NCI-H2227 (cell line): ENCODE results near the gene MLN.

Experiments
- DNase-seq: peaks from one replicate; lab custom pipeline; 2025; ENCODE audit not compliant: unreplicated experiment; lab: John Stamatoyannopoulos, UW

MLN gene

DNA sequence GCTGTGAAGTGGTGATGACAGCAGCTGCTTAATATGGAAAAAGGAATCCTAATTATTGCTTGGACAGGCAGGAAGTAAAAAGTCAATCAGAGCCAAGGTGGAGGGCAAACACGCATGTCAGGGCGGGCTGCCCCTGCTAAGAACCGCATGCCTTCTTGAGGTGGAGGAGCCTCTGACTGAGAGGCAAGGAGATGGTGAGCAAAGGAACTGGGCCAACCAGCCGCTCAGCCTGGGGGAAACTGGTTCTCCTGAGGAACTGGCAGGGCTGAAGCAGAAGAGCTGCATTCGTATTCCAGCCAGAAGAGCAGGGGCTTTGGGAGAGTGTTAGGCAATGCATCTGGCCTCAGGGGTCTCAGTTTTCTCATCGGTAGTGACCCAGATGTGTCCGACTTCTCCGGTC is 13.1 kb upstream of the MLN start:
- DNase-seq, result no peak

DNA sequence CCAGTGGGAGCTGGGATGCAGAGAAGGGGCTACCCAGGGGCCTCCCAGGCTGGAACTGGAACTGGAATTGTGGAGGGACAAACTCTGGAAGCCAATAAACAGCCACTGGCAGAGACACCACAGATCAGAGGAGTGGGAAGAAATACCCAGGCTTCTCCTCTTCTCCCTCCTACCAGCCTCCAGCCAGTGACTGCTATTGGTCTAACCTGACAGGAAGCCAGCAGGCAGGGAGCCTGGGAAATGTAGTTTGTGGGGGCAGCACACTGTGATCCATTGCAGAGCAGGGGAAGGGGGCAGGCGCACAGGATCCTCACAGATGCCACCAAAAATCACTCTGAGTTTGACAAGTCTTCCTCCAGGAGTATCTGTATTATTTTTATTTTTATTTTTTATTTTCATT is 12.1 kb upstream of the MLN start:
- DNase-seq, result peak; percentile 63

DNA sequence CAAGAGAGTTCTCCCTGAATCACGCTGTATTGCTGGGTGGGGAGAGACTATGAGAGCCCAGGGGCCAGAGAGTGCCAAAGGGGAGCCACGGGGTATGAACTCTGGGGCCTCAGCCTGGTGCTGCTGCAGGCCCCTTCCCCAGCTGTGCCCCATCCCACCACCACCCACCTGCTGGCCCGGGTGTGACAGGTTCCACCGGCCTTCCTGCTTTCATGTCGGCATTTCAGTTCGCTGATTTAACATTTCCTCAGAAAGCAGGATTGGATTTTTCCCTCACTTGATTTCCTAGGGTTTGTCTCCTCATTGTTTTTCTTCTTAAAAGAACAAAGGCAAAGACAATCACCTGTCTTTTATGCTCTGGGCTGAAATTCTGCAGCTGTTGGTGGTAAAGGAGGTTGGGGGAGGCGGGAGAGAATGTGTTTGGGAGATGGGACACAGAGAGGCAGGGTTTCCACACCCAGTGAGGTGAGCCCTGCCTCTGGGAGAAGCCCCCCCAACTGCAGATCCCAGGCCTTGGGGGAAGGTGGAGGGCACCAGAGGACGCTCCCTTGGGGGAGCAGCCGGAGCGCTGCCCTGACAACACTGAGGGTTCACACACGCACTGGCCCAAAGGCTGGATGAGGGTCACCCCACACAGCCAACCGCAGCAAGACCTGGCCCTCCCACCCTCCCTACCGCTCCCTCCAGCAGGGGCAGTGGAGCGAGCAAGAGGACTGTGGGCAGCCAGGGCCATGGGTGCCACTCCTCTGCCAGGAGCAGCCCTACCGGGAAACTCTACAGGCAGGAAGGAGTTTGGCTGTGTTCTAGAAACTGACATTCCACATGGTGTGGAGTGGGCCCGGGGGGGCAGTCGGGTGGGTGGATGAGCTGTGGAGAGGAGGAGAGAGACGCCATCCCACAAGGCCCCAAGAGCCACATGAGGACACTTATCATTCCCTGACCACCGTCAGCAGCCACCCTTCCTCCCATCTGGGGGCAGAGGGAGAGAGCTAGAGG is 10.5 kb upstream of the MLN start:
- no peak for DNase-seq

DNA sequence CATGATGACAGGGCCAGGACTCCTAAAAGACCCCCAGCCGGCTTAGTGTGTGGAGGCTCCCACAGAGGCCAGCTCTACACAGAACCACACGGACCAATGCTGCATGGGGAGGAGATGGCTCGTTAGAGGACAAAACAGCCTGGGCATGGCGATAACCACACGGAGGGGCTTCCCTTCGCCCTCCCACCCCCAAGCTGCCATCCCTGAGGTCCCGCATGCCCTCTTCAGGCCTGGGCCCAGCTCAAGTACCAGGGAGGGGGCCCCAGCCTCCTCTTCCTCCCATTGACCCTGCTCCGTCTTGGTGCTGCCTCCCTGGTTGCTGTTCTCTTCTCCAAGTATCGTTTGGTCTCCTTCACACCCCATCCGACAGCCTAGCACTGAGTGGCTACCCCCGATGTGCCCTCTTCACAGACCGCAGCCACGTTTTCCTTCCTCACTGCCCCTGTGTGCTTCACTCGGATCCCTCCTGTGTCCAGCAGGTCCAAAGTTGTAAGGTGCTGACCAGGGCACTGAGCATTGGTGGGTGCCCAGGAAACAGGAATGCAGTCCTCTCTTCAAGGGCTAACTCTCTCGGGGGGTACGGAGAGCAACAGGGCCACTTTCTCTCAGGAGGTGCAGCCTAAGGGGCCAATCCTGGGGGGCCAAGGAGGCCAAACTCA is 9.6 kb upstream of the MLN start:
- no peak for DNase-seq

DNA sequence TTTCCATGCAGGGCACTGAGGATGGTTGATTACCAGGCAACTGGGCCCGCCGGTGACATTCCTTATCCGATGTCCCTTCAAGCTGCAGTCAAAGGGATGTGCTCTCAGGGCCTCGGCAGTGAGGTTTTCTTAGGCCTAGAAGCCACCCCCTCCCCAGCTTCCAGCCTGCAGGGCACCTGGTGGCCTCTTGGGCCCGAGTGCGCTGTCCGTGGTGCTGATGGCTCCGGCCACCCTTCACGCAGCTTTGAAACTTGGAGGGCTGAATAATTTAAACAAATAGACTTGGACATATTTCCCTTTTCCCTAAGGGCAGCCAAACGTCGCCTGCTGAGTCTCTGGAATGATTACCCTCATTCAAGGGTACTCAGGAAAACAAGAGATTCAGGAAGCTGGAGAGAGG is 8.9 kb upstream of the MLN start:
- peak; percentile 71 for DNase-seq

DNA sequence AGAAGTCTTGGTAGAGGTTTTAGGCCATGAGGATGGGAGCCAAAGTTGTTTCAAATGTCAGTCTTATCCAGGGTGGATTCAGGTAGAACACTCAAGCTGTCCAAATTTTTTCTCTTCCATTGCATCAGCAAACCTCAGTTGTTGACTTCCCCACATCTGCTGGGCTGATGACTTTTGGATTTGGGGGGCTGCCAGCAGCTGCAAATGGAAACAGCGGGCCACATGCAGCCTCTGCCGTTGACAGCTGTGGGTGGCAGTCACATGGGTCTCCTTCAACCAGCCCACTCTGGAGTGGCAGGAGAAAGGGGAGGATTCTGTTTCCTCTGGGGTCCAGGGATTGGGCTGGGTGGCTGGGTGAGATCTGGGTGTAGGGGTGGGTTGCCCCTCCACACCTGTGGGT is 5.8 kb upstream of the MLN start:
- DNase-seq, result no peak

DNA sequence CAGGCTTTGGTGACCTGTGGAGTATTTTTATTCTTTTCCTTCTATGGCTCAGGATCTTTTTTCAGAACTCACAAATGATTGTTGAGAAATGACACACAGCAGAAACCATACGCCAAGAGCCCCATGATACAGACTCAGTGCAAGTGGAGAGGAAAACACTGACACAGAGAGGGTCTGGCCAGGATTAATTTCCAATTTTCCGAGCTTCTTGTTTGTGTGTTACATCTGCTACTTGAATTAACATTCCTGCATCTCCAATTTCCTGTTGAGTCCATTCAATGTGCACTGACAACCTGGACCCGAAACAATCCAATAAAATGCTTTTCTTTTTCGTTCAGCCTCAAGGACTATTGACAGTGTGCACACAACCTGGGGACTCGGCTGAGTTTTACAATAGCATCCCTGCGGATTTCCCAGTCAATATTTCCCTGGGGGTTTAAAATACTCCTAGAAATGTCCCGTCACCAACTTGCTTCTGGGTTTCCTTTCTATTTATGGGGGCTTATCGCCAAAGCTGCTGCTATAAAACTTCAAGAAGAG is 4.9 kb upstream of the MLN start:
- no peak for DNase-seq

DNA sequence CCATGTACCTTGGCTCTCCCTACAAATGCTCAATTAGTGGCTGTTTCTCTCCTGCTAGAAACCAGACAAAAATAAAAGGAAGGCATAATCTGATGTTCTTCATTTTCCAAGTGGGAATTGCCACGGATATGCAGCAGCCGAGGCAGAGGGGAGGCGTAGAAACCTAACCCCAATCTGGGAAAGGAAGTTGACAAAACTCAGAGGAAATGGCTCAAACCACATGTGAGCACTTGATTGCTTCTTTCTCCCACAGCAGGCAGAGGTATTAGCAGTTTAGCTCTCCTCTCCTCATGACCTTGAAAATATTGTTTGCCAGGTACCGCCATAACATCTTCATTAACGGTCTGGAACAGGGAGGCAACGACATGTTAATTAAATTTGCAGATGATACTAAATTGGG is 3.8 kb upstream of the MLN start:
- DNase-seq, result no peak

DNA sequence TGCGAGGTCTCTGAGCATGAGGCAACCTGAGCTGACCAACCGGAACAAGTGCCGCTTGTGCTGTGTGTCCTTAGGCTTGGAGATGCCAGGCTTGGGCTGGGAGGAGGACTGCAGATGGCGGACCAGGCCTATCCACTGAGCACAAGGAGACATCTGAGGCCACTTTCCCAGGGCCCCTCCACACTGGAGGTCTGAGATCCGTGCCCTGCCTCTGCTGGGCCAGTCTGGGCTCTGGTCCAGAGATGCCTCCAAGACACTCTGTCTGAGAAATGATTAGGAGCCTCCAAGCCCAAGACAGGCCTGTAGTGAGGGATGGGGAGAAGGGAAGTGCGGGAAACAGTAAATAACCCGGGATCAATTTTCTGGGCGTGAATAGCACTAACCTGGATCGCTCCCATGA is 3.0 kb upstream of the MLN start:
- peak; percentile 23 for DNase-seq

DNA sequence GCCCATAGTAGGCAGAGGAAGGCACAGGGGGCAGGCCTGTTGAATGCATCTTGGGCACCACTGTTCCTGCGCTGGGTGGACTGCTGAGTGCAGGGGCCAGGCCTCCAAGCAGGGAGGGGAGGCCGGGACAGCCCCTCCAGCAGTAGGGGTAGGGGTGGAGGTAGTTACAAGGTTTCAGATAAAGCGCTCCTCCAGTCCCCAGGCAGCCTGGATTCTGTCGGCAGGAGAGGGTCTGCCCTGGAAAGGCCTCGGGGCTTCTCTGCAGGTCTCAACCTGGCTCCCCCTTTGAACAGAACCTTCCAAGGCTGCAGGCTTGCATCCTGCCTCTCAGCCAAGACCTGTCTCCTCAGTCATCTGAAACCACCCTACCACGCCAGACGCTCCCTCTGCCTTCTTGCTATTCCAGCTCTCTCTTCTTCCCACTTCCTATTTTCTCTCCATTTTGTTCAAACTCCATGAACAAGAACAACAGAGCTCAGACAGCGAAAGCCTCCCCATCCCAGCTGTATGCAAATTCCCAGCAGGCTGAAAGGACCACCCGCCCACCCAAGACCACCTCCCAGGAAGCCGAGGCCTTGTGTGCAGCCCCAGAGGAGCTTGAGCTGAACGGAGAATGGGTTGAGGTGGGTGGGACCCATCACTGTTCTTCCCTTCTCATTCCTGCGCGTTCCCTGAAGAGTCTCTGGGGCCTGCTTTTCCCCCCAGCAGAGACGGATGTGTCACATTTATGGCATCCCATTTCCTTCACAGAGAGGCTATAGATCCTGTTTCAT is 1.4 kb downstream of the MLN start:
- no peak for DNase-seq

DNA sequence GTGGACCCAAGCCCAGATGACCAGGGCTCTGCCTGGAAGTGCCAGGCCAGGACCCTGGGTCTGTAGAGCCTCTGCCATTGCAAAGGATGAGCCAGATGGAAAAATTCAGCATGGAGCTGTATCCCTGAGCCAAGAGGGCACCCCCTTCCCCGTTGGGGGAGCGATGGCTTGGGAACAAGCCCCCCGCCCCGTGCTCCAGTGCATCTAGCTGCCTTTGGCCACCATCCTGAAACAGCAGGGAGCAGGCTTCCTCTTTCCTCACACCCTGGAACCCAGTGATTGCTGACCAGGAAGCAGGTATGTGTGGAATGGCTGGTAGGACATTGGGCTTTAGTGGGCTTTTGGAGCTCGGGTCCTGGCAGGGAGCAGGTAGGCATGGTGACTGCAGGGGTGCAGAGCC is 2.2 kb downstream of the MLN start:
- no peak for DNase-seq

DNA sequence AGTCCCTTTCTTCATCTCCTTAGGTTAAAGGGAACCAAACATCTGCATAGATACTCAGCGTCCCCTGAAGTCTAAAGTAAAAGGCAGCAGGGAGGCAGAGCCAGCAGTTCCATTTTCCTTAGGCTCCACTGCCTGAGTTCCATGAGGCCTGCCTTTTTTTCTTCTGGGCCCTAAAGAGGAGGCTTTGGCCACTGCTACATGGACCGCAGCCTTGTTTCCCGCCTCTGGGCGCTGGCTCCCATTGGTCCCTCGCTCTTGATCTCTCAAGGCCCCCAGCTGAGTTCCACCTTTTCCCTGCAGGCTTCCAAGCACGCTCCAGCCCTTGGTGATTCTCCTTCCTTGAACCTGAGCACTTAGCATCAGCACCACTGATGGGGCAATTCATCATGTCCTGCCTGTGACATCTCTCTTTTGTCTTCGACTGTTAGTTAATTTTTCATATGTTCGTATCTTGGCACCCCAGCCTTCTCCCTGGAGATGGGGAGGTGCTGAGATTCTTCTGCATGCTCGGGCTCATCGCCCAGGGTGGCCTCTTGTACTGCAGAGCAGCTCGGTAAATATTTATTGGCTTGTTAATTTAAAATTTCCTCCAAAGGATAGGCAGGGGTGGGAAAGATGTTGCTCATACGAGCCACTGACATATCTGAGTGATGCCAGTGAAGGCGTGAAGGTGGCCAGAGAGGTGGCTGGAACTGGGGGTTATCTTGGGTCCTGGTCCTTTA is 3.4 kb downstream of the MLN start:
- no peak for DNase-seq

DNA sequence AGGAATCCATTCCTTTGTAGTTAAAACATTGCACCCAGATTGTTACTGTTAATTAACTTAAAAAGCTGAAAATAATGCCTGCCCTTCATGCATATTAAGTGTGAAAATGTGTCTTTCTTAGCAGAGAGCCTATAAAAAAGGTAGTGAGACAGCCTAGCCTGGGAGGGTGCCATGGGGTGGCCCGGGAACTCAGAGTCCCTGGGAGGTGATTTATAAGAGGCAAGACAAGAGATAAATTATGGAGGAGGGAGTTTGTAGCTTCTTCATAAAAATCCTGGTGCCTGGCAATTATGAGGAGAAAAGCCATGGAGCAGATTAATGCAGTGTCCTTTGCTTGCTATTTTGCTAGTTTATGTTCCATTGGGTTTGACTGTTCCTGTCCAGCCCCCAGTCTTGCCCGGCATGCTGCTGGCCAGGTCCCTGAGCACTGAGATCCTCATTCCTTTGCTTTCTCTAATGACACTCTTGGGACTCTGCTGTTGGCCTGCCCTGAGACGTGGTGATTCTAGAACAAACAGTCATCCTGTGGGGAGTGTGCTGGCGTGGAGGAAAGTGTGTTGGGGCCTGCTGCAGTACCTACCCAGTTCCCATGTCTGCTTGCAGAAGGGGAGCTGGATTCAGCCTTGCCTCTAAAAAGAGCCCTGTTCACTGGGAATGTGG is 4.2 kb downstream of the MLN start:
- DNase-seq, result no peak

DNA sequence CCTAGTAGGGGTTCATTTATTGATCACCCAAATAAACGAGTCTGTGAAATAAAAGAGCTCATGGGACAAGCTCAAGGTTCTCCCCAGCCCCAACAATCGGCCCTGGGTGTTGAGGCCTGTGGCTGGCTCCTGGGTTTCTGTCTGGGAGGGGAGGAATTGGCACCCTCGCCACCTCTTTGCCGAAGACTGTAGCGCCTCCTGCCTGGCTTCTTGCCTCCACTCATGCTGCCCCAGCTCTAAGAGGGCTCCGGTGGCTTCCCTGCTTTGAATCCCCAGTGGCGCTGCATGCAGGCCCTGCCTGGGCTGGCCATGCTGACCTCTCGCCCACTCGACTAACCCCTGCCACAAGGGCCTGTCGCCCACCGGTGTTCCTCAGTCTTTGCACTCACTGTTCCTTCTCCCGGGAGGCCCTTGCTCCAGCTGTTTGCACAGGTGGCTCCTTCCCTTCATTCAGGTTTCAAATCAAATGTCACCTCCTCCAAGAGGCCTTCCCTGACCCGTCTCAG is 5.4 kb downstream of the MLN start:
- no peak for DNase-seq

DNA sequence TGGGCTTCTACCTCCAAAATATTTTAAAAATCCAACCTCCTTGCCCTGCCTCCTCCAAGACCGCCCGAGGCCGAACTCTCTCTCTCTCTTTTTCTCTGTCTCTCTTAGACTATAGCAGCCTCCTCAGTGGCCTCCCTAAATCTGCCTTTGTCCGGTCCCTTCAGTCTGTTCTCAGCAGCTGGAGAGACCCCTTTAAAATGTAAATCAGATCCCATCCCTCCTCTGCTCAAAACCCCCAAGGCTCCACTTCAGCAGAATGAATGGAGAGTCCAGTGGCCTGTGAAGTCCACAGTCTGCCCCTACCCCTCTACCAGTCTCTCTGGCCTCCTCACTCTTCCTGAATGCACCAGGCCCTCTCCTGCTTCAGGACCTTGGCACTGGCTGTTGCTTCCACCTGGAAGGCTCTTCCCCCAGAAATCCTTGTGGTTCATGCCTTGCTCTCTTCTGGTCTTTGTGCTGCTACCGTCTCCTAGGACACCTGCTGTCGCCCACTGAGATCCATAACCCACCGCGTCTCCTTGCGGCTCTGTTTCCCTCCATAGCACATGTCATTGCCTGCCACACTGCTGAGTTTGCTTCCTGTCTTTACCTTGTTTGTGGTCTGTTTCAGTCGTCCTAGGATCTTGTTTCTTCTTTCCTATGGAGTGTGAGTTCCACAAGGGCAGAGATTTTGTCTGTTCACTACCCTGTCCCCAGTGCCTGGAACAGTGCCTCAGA is 6.0 kb downstream of the MLN start:
- DNase-seq, result no peak

DNA sequence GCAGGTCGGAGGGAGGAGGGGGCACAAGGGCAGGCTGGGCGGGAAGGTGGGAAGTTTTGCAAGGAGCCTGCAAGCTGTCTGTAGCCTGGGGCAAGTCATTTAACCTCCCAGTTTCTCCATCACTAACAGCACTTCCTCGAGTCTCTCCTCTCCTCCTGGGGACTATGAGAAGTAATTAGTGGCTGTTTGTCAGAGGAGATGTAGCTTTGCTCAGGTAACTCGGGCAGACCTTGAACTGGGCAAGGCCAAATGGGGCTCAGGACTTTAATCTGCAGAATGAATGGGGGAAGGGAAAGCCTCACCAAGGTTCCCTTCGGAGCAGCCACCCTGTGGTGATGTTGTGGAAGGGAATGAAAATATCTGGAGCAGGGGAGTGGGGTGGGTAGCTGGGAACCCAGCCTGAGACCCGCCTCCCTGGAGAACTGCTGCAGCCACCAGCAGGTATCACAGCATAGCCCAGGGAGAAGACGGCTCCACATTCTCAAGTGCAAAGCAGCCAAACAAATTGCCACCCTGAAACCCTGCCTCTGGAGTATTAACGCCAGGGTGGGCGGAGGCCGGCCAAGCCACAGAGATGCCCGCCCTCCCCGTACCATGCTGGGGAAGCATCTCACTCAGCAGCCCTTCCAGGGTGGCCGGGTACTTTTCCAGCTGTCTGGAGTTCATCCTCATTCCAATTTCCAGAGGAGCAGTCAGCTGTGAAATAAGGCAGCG is 8.7 kb downstream of the MLN start:
- peak; percentile 39 for DNase-seq

DNA sequence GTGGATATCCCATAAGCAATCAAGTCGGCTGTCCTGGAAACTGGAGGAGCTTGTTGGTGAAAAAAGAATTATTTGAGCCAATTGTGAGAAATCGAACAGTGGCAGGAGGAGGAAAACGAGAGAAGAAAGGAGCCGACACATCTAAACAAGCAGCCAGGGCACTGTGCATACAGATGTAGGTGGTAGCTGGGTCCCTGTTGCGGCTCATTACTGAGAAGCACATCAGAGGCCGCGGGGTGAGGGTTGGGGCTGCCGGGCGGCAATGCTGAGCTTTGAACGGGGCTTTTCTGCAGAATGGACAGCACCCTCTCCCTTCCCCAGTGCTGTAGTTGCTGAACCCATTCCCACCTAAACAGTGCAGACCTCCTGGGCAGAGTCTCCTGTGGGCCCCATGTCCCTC is 10.8 kb downstream of the MLN start:
- no peak for DNase-seq

DNA sequence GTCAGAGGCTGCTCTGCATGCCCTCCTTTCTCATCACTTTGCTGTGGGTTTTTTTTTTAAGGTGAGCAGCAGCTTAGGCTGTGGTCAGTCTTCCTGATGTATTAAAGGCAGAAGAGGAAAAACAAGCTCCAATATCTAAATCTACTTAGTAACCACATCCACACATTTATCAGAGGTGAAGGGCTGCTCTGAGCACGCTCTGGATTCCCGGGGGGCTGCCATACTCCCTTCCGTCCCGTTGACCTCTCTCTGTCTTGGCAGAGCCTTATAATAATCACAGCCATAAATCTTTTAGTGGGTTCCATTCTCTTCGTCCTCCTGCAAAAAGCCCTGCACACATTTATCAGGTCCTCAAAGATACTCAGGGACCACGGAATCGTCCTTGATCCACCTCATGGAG is 12.2 kb downstream of the MLN start:
- DNase-seq, result no peak

DNA sequence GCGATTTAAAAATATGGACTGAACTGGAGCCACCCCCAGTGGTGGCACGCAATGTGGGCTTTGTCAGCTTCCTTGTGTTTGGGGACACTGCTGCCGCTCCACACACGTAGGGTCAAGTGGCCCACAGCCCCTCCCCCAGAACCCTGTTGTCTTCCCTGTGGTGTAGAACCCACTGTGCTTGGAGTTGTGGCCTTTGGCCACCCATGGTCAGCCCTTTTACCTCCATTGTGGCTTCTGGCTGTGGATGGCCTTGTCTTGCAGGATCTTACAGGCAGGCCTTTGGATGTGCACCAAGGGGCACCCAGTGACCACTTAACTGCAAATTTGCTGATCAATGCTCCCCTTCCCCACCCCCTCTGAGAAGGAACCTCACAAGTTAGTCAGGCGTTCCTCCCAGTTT is 12.9 kb downstream of the MLN start:
- no peak for DNase-seq
